Activated T-cell treated with anti-CD3 and anti-CD28 coated beads, Interleukin-2, amount 50 U/mL, for 1 hour (primary cell): ENCODE results near the gene C3orf18.

ENCODE experiments used
- DNase-seq: peaks from one replicate; pipeline ENCODE4 v3.0.0-alpha.2; 2020

The C3orf18 gene

GRCh38 chr3:50549226-50549625 is 18.3 kb downstream of the C3orf18 start:
- DNase-seq, result no peak

DNA sequence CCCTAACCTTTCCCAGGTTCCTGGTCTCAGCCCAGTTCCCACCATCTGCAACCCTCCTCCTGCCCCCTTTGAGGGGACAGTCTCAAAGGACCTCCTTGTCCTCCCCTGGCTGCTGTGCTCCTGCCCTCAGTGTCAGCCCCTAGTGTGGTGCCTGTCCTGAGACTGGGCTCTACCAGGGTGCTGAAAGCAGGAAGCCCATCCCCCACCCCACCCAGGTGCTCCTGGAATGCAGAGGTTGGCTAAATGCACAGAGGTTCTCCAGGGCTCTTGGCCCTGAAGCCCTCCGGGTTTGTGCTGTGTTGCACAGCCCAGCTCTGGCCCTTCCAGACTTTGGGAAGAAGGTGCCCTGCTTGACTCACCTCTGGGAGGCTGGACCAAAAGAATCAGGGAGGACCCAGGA is 21.8 kb downstream of the C3orf18 start:
- DNase-seq, result no peak

DNA sequence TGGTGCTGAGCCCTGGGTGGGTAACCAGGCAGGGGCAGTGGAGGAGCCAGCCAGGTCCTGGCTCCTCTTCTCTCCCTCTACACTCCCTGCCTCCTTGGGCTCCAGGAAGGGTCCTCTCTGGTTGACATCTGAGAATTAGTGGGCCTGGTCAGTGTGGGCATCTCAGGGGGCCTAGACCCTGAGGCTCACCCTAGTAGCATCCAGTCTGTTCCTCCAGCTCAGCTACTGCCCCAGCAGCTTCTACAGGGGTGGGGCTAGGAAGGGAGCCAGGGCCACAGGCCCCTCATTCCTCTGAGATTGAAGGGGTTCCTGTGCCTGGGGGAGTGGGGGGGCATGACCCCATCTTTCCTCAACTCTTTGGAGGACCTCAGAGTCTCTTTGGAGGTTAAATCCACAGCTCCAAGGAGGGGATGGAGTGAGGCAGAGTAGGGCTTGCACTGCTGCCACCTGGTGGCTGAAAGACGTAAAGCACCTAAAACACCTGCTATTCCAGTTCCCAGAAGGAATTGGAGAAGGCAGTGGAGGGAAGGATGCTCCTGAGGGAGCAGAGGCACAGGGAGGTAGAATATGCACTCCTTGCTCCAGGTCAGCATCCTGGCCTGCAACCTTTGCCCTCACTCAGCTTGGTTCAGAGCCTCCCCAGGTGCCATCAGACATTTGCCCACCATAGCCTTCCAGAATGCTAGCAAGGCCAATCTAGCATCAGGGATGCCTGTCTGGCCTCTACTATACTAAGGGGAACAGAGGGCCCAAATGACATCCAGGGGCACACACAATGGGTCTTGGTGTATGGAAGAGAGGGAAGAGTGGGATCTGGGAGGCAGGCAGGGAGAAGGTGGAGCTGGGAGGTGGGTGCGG is 25.1 kb downstream of the C3orf18 start:
- peak; percentile 72 for DNase-seq

DNA sequence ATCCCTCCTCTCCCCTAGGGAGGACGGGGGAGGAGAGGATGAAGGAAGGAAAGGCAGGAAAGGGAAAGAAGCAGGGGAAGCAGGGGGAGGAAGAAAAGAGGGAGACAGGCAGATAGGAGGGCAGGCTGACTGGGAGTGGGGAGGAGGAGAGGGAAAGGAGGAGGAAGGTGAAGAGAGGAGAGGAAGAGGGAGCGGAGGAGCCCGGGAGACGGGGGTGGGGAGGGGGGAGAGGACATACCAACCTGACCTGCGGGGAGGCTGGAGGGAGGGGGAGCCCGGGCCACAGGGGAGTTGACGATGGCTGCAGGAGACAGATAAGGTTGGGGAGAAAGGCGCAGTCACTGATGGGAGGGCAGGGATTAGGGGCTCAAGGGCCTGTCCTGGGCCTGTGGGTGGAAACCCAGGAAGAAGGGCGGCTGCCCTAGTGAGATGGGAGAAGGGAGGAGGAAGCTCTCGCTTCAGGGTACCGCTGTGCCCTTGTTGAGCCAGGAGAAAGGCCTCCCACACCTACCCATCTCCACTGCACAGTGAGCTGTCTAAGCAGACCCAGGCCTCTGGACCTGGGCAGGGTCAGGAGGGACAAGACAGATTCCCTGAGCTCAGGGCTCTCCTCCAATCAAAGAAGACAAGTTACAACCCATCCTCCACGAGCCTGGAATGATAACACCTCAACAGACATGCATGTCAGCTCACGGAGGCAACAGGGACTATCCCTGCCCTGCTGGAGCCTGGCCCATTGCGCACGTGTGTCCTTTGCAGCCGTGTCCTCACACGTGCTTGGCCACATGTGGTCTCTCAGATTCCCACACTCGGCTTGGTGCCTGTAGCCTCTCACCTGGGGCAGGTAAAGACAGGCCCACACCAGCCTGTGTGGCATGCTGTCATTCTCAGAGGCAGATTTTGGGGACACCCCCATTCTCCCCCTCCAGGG is 27.9 kb downstream of the C3orf18 start:
- DNase-seq, result no peak

GRCh38 chr3:50537421-50538129 is 30.0 kb downstream of the C3orf18 start:
- DNase-seq, result no peak

- no peak for DNase-seq
These were observed 30.9 kb downstream of the C3orf18 start for GRCh38 chr3:50536471-50537180.

GRCh38 chr3:50534681-50535330 is 32.7 kb downstream of the C3orf18 start:
- DNase-seq, result no peak

- no peak for DNase-seq
These were observed 33.6 kb downstream of the C3orf18 start for GRCh38 chr3:50533807-50534461.

GRCh38 chr3:50533316-50533715 is 34.2 kb downstream of the C3orf18 start:
- no peak for DNase-seq

GRCh38 chr3:50532062-50532705 is 35.4 kb downstream of the C3orf18 start:
- DNase-seq, result no peak

DNA sequence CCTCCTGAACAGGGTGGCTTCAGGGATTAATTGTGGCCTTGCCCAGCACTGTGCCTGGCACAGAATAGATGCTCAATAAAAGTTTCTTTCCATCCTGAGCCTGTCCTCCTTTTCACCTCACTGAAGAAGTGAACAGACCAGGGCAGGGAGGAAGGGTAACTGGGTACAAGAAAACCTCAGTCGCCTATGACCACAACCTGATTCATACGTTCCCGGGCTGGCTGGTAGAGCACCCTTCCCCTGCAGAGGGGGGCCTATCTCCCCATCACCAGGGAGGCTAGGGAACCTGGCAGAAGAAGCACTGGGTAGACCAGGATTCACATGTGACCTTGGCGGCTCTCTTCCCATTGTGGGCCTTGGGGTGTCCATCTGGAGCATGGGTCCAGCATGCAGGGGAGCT is 36.3 kb downstream of the C3orf18 start:
- DNase-seq, result no peak

GRCh38 chr3:50530001-50530970 is 37.3 kb downstream of the C3orf18 start:
- DNase-seq, result no peak

- peak; percentile 32 for DNase-seq
These were observed 41.6 kb downstream of the C3orf18 start for GRCh38 chr3:50525987-50526386.

- DNase-seq, result no peak
These were observed 42.2 kb downstream of the C3orf18 start for GRCh38 chr3:50525191-50525910.

GRCh38 chr3:50524746-50525145 is 42.8 kb downstream of the C3orf18 start:
- DNase-seq, result no peak

GRCh38 chr3:50523279-50523811 is 44.2 kb downstream of the C3orf18 start:
- no peak for DNase-seq

DNA sequence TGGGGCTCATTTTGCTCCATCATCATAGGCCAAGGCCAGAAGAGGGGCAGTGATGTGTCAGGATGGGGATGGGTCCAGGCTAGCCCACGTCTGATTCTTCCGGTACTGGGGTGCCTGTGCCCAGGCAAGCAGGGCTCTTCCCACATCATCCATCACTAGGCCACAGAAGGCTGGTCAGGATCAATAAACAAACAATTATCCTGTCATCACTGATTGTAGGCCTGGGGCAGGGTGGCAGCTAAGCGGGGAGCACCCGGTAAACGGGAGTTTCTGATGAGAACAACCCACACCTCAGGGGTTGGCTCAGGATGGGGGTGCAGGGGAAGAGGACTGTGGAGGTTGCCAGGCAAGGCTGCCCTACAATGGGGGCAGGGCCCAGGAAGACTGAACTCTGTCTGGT is 46.0 kb downstream of the C3orf18 start:
- no peak for DNase-seq

DNA sequence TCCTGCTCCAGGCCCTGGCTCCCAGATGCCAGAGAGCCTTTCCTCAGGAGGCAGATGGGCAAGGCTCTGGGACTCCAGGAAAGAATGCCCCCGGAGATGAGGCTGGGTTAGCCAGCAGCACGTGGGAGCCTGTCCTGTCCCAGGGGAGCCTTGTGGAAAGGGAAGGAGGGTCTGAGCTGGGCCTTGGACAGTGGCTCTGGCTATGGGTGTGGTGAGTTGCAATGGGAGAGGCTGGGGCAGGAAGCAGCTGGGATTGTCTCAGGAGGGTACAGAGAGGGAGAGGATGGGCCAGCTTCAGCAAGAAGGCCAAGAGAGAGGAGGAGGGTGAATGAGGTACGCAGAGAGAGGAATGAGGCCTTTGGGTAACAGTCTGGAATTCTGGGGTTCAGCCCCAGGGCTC is 46.7 kb downstream of the C3orf18 start:
- DNase-seq, result no peak
